HK-2 (cell line): ENCODE results near the gene USH1G.
A peak's percentile ranks its signal among the peaks of the same experiment; 100 is the strongest.
"Not testable (repeated sequence)": the region's sequence is repeated elsewhere in the genome, so short reads cannot be mapped to it uniquely, and the experiment has no call there.

ENCODE experiments used
- DNase-seq: peaks from one replicate; pipeline ENCODE4 v3.0.0-alpha.2; 2018; ENCODE audit not compliant: unreplicated experiment

Gene USH1G

DNA sequence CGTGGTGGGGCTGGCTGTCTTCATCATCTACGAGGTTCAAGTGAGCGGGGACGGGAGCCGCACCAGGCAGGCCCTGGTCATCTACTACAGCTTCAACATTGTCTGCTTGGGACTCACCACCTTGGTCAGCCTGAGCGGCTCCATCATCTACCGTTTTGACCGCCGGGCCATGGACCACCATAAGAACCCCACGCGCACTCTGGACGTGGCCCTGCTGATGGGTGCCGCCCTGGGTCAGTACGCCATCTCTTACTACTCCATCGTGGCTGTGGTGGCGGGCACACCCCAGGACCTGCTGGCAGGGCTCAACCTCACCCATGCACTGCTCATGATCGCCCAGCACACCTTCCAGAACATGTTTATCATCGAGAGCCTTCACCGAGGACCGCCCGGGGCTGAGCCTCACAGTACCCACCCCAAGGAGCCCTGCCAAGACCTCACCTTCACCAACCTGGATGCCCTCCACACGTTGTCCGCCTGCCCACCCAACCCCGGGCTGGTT lies 7.5 kb upstream of the USH1G start:
- DNase-seq, result no peak

DNA sequence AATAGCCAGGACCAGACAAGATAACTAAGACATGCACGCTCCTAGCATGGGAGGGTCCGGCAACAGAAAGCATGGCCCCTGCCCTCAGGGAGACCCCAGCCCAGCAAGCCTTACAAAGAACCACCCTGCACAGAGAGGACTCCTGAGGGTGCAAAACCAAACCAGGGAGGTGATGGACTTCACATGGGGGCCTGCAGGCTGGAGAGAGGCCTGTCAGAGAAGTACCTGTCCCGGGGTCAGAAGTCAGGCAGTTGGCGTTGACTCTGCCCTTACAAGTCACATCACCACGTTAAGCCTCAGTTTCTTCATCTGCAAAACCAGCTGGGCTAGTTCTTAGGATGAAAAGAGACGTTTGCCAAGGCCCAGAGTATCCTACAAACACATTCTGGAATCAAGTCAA lies 5.7 kb upstream of the USH1G start:
- no peak for DNase-seq

DNA sequence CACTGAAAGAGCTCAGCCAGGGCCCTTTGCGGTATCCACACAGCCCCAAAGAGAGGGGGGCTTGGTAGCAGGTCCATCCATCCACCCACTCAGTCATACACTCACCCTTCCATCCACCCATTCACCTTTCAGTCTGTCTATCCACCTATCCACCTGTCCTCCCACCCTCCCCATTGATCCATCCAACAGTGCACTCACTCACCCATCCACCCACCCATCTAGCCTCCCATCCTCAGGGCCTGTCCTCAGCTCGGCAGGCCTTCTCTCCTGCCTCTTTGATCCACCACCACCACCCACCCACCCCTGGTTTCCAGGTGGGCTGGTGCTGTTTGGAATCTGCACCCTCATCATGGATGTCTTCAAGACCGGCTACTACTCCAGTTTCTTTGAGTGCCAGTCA lies 2.2 kb upstream of the USH1G start:
- no peak for DNase-seq

DNA sequence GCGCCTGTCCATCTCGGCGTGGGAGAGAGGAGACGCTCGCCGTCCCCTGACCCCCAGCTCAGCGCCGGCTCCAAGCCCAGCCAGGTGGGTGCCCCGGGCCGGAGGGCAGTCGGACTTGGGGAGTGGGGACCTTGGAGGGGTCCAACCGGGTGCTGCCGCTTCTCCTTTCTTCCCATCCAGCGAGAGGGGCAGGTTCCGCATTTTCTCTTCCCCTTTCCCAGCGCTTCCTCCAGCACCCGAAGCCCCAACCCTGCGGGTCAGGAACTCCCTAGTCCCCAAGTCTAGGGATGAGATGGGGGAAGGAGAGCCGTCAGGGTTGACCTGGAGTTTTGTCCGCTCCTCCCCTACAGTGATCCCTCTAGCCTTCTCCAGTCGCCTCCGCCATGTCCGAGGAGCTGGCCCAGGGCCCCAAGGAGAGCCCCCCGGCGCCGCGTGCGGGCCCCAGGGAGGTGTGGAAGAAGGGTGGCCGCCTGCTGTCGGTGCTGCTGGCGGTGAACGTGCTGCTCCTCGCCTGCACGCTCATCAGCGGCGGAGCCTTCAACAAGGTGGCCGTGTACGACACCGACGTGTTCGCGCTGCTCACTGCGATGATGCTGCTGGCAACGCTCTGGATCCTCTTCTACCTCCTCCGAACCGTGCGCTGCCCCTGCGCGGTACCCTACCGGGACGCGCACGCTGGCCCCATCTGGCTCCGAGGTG lies 1.3 kb upstream of the USH1G start, which contains the start of gene OTOP2:
TSS of gene OTOP2 (plus strand) at position 24 of the 699 bp plus-strand sequence. CDS start at position 384, 360 bp downstream.
- DNase-seq, result no peak

DNA sequence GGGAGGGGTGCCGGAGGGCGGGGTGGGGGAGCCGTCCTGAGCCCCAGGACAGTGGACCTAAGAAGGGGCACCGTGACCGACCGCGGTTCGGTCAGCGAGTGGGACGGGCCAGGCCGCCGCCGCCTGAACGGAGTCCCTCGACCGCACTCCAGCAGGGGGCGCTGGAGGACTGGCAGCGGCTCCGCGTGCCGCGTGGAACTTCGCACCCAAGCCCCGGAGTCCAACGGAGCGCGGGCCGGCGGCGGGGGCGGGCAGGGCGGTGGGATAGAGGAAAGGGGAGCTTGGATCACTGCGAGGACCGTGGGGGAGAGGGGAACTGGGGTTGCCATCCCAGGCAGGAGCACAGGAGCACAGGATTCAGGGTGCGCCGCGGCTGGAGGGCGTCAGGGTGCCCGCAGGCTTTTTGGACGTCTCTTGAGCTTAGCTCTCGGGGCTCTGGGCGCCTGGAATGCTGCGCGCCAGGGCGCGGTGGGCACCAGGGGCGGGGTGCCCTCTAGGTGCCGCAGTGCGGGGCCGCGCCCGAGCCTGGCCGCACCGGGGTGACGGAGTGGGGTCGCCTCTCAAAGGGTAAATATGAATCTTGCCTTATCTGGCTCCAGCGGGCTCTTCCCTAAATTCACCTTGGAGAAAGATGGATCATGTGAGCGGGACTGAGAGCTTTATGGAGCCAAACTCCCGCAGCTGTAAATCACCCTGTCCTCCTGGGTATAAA lies 639 bp upstream of the USH1G start:
- DNase-seq, result peak; percentile 74

DNA sequence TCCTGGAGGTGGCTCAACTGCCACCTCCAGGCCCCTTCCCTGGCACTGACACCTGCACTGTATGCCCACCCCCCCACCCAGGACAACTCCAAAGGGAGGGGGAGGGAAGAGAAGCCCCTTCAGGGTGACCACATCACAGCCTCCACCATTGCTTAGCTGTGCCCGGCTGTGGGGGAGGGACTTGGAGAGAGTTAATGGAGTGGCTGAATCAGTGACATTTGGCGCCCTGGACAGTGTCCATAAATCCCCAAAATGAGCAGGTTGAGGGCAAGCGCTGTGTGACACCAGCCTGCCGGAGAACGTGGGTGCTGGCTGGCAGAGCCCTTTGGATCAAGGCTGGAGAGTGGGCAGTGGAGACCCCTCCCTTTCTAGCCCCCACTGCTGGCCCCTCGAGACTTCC lies 883 bp downstream of the USH1G start:
- DNase-seq, result no peak

DNA sequence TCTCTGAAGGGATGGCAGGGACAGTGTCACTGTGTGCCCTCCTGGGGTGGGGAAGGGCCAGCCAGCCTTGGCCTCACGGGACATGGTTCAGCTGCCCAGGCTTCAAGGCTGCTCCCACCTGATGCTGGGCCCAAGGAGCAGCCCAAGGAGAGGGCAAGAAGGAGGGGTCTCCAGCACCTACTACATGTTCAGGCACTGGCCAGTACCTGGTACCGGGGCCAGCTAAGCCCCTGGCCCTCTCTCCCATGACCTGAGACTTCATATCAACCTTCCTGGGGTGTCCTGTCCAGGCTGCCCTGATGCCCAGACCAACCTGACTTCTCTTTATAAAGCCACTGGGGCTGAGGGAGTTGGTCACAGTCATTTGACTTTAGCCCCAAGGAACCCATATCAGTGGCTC lies 1.3 kb downstream of the USH1G start:
- no peak for DNase-seq

DNA sequence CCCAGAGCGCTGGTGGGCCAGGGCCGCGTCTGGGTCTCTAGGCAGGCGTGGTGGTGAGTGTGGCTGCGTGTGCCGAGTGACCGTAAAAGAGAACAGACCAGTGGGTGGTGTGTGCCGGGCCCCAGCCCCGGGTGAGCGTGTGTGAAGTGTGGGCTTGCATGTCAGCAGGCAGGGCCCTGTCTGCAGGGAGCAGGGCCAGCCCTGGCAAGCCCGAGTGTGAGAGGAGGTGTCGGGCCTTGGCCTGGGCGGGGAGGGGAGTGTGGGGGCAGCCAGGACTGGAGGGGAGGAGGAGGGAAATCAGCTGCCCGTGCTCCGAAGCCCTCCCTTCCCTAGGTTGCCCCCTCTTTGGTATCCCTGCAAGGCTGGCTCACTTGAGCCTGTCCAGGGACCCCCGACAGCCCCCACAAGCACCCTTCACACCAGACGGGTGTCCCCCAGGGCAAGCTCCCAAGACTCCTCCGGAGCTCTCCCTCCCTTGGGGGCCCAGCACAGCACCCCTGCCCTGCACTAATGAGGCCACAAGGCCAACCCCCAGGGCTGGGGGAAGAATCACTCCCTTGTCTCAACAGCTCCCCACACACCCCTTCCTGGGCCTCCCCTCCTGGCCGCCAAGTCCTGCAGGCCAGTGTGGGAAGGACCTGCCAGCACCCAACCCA lies 1.9 kb downstream of the USH1G start:
- DNase-seq, result no peak

DNA sequence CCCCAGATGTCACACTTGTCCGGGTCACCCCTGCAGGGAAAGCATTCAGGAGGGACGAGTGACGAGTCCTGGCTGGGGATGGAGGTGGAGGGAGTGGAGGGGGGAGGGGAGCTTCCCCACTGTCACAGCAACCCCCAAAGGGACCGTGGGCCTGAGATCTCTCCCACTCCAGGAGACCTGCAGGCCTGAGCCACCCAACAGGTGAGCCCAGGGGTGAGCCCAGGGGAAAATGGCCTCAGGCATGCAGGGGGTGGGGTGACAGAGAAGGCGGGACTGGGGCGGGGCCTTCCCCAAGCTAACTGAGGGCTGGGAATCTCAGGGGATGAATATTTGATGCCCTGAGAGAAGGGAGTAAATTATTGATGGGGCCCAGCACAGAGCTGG lies 2.4 kb downstream of the USH1G start:
- no peak for DNase-seq

DNA sequence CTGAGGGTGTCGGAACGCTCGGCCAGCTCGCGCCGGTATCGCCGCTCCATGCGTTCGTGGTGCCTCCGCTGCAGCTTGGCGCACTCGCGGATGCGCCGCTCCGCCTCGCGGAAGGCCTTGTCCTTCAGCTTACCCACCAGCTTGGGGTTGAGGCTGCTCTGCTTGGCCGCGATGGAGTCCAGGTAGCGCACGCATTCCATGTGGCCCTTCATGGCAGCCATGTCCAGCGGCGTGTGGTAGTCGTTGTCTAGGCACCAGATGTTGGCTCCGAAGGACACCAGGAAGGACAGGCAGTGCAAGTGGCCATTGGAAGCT lies 2.8 kb downstream of the USH1G start:
- DNase-seq, result no peak

DNA sequence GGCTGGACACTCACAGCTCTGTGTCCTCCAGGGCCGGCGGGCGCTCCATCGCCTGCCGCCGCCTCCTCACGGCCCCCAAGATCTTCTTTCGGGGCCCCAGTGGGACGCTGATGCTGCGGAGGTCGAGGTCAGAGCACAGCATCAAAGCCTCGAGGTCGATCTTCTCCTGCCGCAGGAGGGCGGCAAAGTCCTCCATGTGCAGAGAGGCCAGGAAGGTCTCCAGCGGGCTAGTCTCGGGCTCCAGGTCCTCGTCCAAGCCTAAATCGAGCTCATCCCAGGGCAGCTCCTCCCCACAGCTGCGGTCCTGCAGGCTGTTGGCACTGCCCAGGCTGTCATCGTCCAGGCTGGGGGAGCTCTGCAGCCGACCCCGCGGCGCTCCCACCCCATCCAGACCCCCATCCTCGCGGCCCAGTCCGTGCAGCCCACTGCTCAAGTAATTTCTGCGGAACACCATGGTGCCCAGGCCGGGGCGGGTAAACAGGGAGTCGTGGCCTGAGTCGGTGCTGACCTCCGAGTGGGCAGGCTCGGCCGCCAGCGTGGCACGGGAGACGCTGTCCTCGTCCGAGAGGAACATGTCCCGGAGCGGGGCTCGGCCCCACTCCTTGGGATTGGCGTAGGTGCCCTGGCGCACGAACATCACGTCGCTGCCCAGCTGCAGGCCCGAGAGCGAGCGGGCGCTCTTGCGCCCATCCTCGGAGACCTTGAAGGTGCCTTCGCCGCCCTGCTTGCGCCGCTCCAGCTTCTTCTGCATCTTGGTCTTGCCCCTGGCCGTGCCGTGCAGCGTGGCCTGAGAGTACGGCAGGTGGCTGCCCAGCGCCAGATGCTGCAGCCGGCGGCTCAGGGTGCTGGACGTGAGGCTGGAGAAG lies 3.4 kb downstream of the USH1G start:
- DNase-seq, result no peak

DNA sequence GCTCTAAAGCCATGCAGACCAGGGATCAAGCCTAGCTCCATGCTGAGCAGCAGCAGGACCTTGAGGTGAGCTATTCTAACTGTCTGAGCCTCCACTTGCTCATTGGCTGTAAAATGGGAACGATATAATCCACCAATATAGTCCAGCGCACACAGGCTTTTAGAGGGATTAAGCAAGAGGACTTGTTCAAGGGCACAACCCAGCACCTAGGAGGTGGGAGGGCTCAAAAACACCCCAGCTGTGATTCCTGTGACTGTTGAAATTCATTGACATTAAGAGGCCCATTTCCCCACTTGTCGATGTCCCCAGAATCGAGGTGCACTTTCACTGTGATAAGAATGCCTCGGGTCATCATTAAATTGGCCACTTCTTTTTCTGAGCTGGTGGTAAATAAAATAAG lies 4.1 kb downstream of the USH1G start:
- no peak for DNase-seq

DNA sequence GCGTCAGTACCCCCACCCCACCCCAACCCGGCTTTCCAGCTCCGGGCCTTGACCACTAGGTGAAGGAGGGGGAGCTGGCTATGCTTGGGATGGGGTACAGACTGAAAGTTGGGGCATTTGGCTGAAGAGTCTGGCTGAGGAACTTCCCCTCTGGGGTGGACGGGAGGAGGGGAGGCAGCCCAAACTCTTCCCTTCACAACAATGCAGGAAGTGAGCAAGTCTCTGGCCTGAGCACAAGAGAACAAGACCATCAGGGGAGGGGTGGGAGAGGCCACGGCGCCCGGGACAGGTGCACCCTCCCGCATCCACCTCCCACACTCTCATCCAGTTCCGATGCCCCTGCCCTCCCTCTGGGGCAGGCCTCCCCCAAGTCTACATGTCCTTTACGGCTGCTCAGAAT lies 5.6 kb downstream of the USH1G start:
- no peak for DNase-seq

DNA sequence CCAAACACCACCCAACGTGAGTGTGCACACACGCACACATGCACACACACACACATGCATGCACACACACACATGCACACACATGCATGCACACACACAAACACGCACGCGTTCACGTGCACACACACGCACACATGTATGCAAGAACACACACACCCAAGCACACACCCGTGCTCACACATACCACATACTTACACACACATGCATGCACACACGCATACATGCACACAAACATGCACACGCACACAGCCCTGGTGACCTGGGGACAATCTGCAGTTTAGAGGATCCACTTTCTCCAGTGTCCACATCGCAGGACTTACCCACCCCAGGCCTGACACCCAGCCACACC lies 6.2 kb downstream of the USH1G start:
- no peak for DNase-seq

DNA sequence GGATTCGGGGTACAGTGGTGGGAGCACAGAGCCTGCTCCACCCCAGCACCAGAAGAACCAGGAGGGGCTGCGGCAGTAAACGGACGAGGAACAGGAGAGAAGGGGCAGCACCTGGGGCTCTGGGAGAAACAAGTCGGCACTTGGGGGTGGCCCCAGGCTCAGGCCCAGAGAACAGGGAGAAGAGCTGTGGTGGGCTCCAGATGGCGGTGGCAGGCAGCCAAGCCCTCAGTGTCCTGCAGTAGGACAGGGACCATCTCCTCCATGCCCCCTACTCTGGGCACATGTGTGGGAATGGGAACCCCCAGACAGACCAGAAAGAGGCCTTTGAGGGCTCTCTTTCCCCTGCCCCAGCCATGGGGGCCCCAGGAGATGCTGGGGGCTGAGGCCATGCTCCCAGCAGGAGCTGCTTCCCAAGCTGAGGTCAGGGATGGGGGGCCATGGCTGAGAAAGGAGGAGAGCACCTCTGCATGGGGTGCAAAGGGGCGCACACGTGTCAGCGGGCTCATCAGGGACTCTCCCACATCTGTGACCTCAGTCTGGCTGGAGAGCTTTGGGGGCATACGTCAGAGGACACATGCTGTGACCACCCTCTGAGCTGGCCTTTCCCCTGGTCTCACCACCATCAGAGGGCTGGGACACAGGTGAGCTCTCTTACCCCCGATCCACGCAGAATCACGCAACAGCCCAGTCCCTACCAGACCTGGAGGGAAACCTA lies 6.8 kb downstream of the USH1G start:
- no peak for DNase-seq

DNA sequence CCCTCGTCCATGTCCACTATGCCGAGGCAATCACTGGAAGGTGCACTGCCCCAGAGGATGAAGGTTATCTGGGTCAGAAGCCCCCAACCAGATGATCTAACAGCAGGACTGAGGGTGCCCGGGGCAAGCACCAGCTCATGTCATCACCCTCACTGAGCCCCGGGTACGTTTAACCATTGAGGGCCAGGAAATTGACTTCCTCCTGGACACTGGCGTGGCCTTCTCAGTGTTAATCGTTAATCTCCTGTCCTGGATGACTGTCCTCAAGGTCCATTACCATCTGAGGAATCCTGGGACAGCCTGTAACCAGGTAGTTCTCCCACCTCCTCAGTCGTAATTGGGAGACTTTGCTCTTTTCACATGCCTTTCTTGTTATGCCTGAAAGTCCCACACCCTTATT lies 11.6 kb downstream of the USH1G start:
- DNase-seq, result not testable (repeated sequence)

DNA sequence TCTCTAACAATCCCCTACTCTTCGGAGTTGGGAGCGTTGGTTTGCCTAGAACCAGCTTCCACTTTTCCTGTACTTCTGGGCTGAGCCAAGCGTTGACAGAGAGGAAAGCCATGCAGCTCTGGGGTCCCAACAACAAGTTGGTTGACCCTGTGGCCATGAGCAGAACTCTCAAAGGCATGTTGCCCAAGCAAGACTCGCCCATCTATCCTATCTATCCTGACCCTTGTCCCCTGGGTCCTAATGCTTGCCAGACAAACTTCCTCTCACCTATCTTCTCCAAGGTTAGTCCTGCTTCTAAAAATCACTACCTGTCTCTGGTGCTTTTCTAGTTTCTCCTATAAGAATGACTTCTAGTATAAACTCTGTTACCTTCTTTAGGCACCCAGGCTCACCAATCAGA lies 14.0 kb downstream of the USH1G start:
- not testable (repeated sequence) for DNase-seq

DNA sequence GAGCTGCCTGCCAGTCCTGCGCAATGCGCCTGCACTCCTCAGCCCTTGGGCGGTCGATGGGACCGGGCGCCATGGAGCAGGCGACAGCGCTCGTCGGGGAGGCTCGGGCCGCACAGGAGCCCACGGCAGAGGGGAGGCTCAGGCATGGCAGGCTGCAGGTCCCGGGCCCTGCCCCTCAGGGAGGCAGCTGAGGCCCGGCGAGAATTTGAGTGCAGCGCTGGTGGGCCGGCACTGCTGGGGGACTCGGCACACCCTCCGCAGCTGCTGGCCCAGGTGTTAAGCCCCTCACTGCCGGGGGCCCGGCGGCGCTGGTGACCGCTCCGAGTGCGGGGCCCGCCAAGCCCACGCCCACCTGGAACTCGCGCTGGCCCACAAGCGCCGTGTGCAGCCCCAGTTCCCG lies 16.0 kb downstream of the USH1G start:
- no peak for DNase-seq

DNA sequence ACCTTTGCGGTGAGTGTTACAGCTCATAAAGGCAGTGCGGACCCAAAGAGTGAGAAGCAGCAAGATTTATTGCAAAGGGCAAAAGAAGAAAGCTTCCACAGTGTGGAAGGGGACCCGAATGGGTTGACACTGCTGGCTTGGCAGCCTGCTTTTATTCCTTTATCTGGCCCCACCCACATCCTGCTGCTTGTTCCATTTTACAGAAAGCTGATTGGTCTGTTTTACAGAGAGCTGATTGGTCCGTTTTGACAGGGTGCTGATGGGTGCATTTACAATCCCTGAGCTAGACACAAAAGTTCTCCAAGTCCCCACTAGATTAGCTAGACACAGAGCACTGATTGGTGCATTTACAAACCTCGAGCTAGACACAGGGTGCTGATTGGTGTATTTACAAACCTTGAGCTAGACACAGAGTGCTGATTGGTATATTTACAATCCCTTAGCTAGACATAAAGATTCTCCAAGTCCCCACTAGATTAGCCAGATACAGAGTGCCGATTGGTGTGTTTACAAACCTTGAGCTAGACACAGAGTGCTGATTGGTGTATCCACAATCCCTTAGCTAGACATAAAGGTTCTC lies 16.8 kb downstream of the USH1G start:
- DNase-seq, result not testable (repeated sequence)

DNA sequence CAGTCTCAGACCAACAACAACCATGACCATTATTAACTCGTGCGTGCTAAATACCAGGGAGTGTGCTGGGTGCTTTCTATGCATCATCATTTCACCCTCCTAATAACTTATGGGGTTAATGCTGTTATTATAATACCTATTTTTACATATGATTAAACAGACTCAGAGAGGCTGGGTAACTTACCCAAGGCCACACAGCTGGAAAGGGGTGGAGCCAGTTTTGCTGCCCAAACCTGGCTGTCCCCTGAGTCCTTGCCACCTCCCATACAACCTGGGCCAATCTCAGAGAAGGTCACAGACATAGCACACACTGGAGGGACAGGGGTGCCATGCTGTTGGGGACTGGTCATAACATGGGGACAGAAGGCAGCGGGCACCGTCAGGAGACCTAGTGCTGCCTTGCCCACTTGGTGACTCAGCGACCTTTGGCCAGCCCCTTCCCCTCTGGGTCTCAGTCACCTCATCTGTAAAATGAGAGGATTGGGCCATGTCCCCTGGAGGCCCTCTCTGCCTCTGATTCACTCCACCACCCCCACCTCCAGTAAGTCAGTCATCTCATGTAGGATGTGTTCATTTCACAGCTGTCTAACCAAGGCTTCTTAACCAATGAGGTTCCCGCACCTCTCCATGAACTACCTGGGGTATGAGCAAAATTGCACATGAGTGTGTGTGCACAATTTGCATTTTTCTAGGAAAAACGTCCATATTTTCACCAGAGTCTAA lies 18.2 kb downstream of the USH1G start:
- no peak for DNase-seq

DNA sequence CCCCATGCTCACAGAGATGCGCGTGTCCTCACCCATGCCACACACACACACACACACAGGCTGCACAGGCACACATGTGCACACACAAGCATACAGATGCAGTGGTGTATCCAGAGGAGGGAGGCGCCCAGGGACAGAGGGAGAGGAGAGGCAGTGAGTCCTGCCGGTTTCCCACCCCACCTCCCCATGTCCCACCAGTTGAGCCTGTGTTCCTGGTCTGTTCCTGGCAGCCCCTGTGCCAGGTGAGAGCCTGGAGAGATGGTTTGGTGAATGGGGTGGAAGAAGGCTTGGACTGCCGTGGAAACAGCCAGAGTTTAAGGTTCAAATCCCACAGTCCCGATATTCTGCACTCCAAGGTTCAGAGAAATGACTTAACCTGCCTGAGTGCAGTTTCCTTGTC lies 19.4 kb downstream of the USH1G start:
- DNase-seq, result no peak
